Fibroblast of mammary gland (primary cell): ENCODE measurements around the gene ZKSCAN5.

Experiments used
- DNase-seq: peaks from one replicate; pipeline ENCODE4 v3.0.0-alpha.2; 2010; ENCODE audit warnings: low read depth
- H3K4me3 ChIP-seq: 2 replicates; pipeline ENCODE4 v1.5.1; 2011; ENCODE audit warnings: low read depth, mild to moderate bottlenecking, low read length, moderate library complexity; ENCODE audit not compliant: control insufficient read depth
- TF ChIP-seq, protein P1 (sequence below): conservative IDR thresholded peaks from 2 replicates; pipeline ENCODE4 v1.5.1; 2011; ENCODE audit warnings: low read depth, low read length, inconsistent platforms; ENCODE audit not compliant: control insufficient read depth, insufficient read depth

ZKSCAN5 gene

GRCh38 chr7:99473315-99473596 lies 31.2 kb upstream of the ZKSCAN5 start:
- H3K4me3 ChIP-seq = peak overlapping the region; percentile 90
- TF ChIP-seq, protein P1, sequence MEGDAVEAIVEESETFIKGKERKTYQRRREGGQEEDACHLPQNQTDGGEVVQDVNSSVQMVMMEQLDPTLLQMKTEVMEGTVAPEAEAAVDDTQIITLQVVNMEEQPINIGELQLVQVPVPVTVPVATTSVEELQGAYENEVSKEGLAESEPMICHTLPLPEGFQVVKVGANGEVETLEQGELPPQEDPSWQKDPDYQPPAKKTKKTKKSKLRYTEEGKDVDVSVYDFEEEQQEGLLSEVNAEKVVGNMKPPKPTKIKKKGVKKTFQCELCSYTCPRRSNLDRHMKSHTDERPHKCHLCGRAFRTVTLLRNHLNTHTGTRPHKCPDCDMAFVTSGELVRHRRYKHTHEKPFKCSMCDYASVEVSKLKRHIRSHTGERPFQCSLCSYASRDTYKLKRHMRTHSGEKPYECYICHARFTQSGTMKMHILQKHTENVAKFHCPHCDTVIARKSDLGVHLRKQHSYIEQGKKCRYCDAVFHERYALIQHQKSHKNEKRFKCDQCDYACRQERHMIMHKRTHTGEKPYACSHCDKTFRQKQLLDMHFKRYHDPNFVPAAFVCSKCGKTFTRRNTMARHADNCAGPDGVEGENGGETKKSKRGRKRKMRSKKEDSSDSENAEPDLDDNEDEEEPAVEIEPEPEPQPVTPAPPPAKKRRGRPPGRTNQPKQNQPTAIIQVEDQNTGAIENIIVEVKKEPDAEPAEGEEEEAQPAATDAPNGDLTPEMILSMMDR = no peak
- DNase-seq = peak; percentile 82

- H3K4me3 ChIP-seq = no peak overlapping the region
- TF ChIP-seq, protein P1 = no peak
- DNase-seq = no peak
These were observed 28.4 kb upstream of the ZKSCAN5 start for GRCh38 chr7:99476107-99476506.

DNA sequence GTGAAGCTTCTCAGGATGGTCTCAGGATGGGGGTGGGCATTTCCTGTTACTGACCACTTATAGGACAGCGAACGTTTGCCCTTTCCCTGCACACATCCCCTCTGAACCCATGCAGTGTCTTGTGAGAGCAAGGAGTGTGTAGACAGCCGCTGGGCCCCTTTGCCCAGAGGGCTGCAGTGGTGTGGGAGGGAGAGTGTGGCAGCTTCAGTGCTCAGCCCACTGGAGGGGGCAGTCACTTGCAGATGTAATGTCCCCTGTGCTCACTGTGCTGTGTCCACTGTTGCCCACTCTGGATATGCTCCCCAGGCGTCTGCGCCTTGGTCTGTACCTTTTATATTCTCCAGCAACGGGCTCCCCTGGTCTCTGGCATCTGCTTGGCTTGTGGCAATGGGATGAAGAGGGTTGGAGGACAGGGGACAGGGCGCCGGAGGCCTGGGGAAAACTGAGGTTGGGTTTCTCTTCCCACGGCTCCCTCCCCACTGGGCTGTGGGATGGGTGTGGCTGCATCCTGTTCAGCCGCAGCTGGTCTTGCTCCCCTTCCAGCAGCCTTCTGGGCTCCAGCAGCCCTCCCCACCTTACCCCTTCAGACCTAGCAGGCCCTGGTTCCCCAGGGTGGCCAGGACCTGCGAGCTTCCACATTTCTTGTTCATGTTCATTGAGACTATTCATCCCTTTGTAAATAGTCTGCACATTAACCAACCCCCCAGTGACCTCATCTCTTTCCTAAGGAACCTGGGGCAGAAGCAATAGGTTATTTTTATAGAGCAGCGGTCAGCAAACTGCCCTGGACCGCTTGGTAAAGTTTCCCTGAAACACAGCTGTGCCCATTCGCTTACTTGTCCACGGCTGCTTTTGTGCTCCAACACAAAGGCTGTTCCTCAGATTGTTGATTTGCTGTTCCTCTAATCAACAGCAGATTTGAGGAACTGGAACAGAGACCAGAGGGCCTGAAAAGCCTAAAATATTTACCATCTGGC lies 25.7 kb upstream of the ZKSCAN5 start:
- TF ChIP-seq, protein P1 = no peak
- DNase-seq = no peak
- no peak overlapping the region for H3K4me3 ChIP-seq

DNA sequence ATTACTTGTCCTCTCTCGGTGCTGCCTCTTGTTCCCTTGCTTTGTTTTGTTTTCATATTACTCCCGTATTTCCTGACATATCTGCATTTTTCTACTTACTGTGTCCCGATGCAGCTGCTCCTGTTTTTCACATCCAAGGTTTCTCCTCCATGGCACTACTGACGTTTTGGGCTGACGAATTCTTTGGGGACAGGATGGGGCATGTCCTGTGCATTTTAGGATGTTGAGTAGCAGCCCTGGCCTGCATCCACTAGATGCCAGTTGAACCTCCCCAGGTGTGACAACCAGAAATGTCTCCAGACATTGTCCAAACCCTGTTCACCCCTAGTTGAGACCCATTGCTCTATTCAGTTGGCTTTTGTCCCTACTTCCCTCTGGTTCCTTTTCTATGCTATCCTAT lies 19.4 kb upstream of the ZKSCAN5 start:
- TF ChIP-seq, protein P1 = no peak
- no peak overlapping the region for H3K4me3 ChIP-seq
- DNase-seq = no peak

DNA sequence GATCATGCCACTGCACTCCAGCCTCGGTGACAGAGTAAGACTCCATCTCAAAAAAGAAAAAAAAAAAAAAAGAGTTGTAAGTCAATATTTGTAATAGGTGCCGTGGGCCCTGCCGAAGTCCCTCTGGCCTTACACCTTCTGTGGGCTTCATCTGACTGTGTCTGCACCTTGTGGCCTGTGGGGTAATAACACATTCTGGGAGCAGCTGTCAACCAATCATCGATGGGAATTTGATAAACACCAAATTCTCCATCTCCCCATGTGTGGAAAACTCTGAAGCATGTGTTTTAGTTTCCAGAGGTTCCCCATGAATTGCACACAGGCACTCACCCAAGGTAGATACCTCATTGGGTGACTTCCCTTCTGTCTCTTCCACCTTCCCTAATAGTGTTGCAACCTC lies 15.2 kb upstream of the ZKSCAN5 start:
- TF ChIP-seq, protein P1 = no peak
- no peak for DNase-seq
- H3K4me3 ChIP-seq = no peak overlapping the region

- no peak for DNase-seq
- H3K4me3 ChIP-seq = no peak overlapping the region
- TF ChIP-seq, protein P1 = no peak
These were observed 13.6 kb upstream of the ZKSCAN5 start for GRCh38 chr7:99490878-99491277.

DNA sequence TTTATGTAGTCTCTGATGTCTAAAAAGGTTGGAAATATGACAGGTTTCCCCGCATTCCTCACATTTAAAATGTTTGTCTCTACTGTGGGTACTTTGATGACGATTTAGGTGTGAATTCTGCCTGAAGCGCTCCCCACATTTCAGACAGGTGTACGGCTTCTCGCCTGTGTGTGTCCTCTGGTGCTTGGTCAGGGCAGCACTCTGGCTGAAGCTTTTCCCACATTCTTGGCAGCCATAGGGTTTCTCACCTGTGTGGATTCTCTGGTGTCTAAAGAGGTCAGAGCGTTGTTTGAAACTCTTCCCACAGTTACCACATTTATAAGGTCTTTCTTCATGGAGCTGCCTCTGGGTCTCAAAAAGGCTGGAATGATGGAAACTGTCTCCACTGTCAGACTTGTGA lies 10.6 kb upstream of the ZKSCAN5 start:
- no peak for DNase-seq
- H3K4me3 ChIP-seq = no peak overlapping the region
- TF ChIP-seq, protein P1 = no peak
